HL-60/S4 treated with phorbol 12-myristate 13-acetate at 8.2 ng/mL for 4 days and 3 days (cell line): ENCODE results near the gene TMEM218.
"Not testable (repeated sequence)": the region's sequence is repeated elsewhere in the genome, so short reads cannot be mapped to it uniquely, and the experiment has no call there.

Experiments
- in situ Hi-C: fragments of 300-500 bp; cut with MboI; formaldehyde crosslinking; loops from 2 replicates; pipeline ENCODE4 v1.15.0; 2022; ENCODE audit warnings: low sequenced_read_pairs

Gene TMEM218

DNA sequence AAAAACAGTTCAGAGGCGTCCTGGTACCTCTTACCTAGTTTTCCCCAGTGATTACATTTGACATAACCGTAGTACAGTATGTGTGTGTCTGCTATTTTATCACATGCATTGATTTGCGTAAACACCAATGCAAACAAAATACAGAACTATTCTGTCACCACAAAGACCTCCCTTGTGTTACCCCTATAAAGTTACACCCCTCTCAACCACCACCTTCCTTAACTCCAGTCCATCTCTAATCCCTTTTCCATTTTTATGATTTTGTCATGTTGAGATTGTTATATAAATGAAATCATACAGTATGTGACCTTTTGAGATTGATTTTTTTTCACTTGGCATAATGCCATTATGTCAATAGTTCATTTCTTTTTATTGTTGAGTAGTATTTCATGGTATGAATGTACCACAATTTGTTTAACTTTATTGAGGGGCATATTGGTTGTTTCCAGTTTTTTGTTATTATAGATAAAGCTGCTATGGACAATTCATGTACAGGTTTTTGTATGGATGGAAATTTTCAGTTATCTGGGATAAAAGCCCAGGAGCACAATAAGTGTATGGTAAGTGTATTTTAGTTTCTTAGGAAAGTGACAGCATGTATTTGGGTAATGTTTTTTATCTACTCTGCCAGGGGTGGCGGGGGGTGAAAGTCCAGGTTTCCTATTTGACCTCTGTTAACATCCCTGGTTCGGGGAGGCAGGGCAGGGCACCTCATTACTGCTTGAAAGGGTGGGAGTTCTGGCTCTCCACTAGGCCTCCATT, 54.3 kb downstream of the TMEM218 start:
- in situ Hi-C loops: no loop called here

DNA sequence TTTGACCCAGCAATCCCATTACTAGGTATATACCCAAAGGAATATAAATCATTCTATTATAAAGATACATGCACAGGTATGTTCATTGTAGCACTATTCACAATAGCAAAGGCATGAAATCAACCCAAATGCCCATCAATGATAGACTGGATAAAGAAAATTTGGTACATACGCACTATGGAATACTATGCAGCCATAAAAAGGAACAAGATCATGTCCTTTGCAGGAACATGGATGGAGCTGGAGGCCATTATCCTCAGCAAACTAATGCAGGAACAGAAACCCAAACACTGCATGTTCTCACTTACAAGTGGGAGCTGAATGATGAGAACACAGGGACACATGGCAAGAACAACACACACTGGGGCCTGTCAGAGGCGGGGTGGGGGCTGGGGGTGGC, 55.3 kb downstream of the TMEM218 start:
- in situ Hi-C loops: not testable (repeated sequence)

DNA sequence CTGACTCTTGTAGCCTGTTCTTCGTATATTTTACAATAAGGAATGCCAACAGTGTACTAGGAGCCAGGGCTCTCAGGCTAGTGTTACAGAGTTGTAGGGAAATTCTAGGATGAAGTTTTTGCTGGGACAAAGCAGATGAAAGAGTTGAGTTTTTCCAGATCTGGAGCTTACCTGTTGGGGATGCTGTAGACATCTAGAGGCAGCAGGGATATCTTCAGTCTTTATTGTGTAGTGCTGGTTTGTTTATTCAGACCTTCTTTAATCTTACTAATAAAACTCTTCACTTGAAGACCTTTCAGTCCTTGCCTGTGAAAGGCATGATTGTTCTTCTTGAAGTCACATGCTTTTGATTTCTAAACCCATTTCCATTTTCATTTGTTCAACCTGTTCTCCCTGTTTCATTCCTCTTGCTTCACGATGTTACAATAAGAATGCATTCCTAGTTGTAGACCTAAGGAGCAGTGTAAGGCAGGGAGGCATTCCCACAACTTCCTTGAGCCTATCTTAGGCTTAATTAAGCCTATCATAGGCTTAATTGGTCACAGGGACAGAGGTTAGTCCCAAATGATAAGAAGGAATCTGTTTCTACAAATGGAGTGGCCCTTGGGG, 56.2 kb downstream of the TMEM218 start:
- in situ Hi-C loops: no loop called here

DNA sequence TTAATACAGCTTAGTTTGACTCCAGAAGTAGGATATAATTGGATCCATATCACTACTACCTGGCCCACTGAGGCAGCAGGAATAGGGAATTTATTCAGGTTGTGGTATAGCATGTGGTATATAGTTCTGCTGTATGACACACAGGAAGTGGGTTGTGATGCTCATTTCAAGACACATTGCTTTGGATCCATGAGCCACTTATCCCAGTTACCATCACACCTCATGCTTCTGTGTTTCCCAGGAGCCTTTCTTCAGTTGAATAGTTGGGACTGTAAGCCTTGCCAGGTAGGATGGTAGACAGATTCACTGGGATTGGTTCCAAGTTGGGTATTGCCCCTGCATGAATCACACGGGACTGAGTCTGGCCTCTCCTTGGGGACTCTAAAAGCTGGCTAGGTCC, 58.3 kb downstream of the TMEM218 start:
- in situ Hi-C loops: no loop called here

DNA sequence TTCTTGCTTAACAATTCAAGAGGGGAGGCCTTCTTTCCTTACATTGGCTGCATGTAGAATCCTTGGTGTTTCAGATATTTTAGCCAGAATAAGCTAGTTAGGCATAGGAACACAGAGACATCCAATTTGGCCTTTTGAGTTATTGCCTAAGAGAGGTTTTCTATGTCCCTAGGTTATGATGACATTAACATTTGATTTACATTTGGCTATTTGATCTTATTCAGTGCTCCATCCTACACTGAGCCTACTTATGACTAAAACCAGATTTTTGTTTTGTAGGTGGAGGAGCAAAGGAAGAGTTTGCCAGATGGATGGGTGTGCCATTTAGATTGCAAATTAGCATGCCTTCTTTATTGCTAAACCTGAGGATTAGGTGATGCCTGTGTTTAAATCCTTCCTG, 59.4 kb downstream of the TMEM218 start:
- in situ Hi-C loops: no loop called here

DNA sequence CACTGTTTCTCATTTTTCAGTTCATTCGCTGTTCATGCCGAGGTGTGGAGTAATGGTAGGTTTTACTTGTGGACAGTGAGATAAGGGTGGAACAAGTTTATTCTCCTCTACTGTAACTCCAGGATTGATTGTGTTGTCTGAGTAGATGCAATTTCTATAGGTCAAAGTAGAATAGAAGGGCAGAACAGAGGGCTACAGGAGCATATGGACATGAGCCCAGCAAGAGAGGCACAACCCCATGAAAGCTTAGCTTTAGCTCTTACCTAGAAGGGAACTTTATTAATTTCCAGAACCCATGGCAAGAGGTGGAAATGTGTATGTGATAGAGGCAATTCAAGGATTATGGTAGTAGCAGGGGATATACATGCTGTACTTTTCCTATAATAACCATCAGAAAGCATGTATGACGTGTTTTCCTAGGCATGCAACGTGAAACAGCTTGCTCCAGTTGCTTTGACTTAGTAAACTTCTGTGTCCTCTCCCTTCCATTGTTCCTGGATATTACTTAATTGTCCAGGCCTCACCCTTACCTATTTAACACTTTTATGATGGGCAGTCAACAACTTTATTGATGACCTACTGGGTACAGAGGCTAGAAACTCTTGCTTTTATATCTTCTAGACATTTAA, 62.1 kb downstream of the TMEM218 start:
- in situ Hi-C loops: no loop called here
